NCI-H1105 (cell line): ENCODE data around the gene AADACL2.
"Not testable (repeated sequence)": the region's sequence is repeated elsewhere in the genome, so short reads cannot be mapped to it uniquely, and the experiment has no call there.

Experiments
- DNase-seq: peaks from one replicate; lab custom pipeline; 2025; lab: John Stamatoyannopoulos, UW

AADACL2 gene

GRCh38 chr3:151733613-151734012 is at the start of gene AADACL2:
TSS of gene AADACL2 (plus strand) at chr3:151733927. CDS start at chr3:151734036, 109 bp downstream.
- DNase-seq, result no peak

- DNase-seq, result no peak
These were observed 49.6 kb upstream of the AADACL2 start for GRCh38 chr3:151684094-151684493.

- no peak for DNase-seq
These were observed 47.5 kb upstream of the AADACL2 start for GRCh38 chr3:151686257-151686656.

- no peak for DNase-seq
These were observed 46.7 kb upstream of the AADACL2 start for GRCh38 chr3:151687076-151687475.

- DNase-seq, result no peak
These were observed 45.2 kb upstream of the AADACL2 start for GRCh38 chr3:151688571-151688970.

- DNase-seq, result no peak
These were observed 43.1 kb upstream of the AADACL2 start for GRCh38 chr3:151690645-151691044.

- no peak for DNase-seq
These were observed 36.2 kb upstream of the AADACL2 start for GRCh38 chr3:151697496-151697895.

GRCh38 chr3:151707216-151707615 is 26.5 kb upstream of the AADACL2 start:
- DNase-seq, result no peak

- DNase-seq, result no peak
These were observed 24.9 kb upstream of the AADACL2 start for GRCh38 chr3:151708868-151709267.

GRCh38 chr3:151709847-151710246 is 23.9 kb upstream of the AADACL2 start:
- DNase-seq, result no peak

- no peak for DNase-seq
These were observed 12.4 kb upstream of the AADACL2 start for GRCh38 chr3:151721294-151721693.

- DNase-seq, result no peak
These were observed 10.9 kb upstream of the AADACL2 start for GRCh38 chr3:151722856-151723255.

- DNase-seq, result no peak
These were observed 8.9 kb upstream of the AADACL2 start for GRCh38 chr3:151724576-151725562.

- DNase-seq, result no peak
These were observed 7.7 kb upstream of the AADACL2 start for GRCh38 chr3:151726016-151726415.

- no peak for DNase-seq
These were observed 866 bp upstream of the AADACL2 start for GRCh38 chr3:151732861-151733260.

- DNase-seq, result no peak
These were observed 6.9 kb downstream of the AADACL2 start for GRCh38 chr3:151740581-151740980.

GRCh38 chr3:151743855-151744254 is 10.1 kb downstream of the AADACL2 start:
- no peak for DNase-seq

- no peak for DNase-seq
These were observed 16.5 kb downstream of the AADACL2 start for GRCh38 chr3:151750181-151750580.

GRCh38 chr3:151750678-151751077 is 17.0 kb downstream of the AADACL2 start:
- DNase-seq, result no peak

- DNase-seq, result no peak
These were observed 17.4 kb downstream of the AADACL2 start for GRCh38 chr3:151751161-151751560.

GRCh38 chr3:151753846-151754245 is 20.1 kb downstream of the AADACL2 start:
- no peak for DNase-seq

- DNase-seq, result no peak
These were observed 27.9 kb downstream of the AADACL2 start for GRCh38 chr3:151761581-151761980.

- DNase-seq, result not testable (repeated sequence)
These were observed 31.0 kb downstream of the AADACL2 start for GRCh38 chr3:151764699-151765098.

GRCh38 chr3:151765685-151766084 is 32.0 kb downstream of the AADACL2 start:
- no peak for DNase-seq
